ENCODE measurements around the gene VPS13C. TPM values are rescaled to one million over a fixed set of nuclear protein-coding genes. Genes with fewer than 3 reads are reported as not detected.

VPS13C gene
- total and polyA plus RNA-seq, 2 donors (not counting 3 experiments of a cell fraction or from before 2014, with no cell fraction given): 10.8 to 60.3 TPM

DNA sequence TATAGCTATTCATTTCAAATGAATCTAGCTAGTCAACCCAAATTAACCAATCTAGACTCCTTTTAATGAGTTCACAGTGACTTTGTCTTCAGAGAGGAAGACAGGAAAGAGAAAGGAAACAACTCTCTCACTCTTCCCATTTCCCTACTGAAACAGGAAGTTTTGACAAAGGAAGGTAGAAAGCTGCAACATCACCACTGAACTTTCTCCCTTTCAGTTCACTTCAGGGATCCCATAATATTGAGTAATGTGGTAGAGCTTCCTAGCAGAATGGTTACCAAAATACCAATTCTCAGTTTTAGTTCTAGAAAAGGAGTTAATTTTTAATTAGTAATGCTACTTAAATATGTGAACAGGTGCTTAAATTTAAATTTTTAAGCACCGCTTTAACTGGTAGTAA, 7.5 kb downstream of the VPS13C start:
- Histone ChIP-seq H4K20me1 (replicated peaks; ENCODE audit: control insufficient read depth, extremely low read depth, insufficient read depth, low read length) (no peaks in the 10 kb centered on the region), H3K9me1 (replicated peaks; ENCODE audit: control insufficient read depth, extremely low read depth, insufficient read depth, low read length) (no peaks in the 10 kb centered on the region), H3K9ac (replicated peaks; ENCODE audit: extremely low read depth, insufficient read depth, low read length) (no peak overlapping the region), H3K9me3 (replicated peaks; ENCODE audit: control insufficient read depth, insufficient read depth, low read length) (no peaks in the 10 kb centered on the region), H3K4me1 (ENCODE audit: control insufficient read depth, extremely low read depth, insufficient read depth, low read length) (peaks cover 2% of the 10 kb centered on the region), H3K4me3 (replicated peaks in 1 of 3; ENCODE audit: insufficient read depth in 1 of 3, low read depth in 1 of 3, low read length in 3 of 3) (no peak overlapping the region), H3K79me2 (ENCODE audit: control insufficient read depth, insufficient read depth, low read length) (peaks cover 45% of the 10 kb centered on the region), H3K27me3 (ENCODE audit: control insufficient read depth in 2 of 2, insufficient read depth in 2 of 2, low read length in 2 of 2) (no peaks in the 10 kb centered on the region), H3K36me3 (ENCODE audit: control insufficient read depth in 2 of 2, extremely low read depth in 1 of 2, insufficient read depth in 2 of 2, low read length in 2 of 2) (no peaks in the 10 kb centered on the region), H3K27ac (ENCODE audit: insufficient read depth, low read depth, low read length) (no peak overlapping the region), H2AFZ (ENCODE audit: low read depth, low read length) (no peak overlapping the region), H3K4me2 (ENCODE audit: insufficient read depth, low read length) (no peak overlapping the region)
- BruUV-seq (replicated peaks): no TSS peak
- FAIRE-seq (no peak), DNase-seq (ENCODE audit: low read depth, low spot score) (no peak)
- intact Hi-C loops (cut with micrococcal nuclease) (no loop called here), dilution Hi-C loops (cut with MboI; ENCODE audit: extremely low pct_ligation_motif_present, low sequenced_read_pairs) (no loop called here)
- POLR2A ChIA-PET: no interaction called here
- TF ChIP-seq FOS (IDR thresholded peaks at IDR 0.05; ENCODE audit: borderline replicate concordance, insufficient read depth, low read length) (no peak), POLR2AphosphoS5 (IDR thresholded peaks at IDR 0.05; ENCODE audit: insufficient read depth, low read depth, low read length) (no peak), MYC (IDR thresholded peaks at IDR 0.05; ENCODE audit: low read depth, low read length) (no peak), POLR2A (IDR thresholded peaks at IDR 0.05; ENCODE audit: low read depth, low read length) (no peak), JUN (IDR thresholded peaks at IDR 0.05; ENCODE audit: borderline replicate concordance, insufficient read depth, insufficient read length, low read depth) (no peak), GATA2 (IDR thresholded peaks at IDR 0.05; ENCODE audit: insufficient read depth, insufficient read length, low read depth, low read length) (no peak), EZH2 (IDR thresholded peaks at IDR 0.05; ENCODE audit: borderline replicate concordance, low read depth, low read length, severe bottlenecking) (no peak)
- TF ChIP-seq, protein P1, sequence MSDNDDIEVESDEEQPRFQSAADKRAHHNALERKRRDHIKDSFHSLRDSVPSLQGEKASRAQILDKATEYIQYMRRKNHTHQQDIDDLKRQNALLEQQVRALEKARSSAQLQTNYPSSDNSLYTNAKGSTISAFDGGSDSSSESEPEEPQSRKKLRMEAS (IDR thresholded peaks at IDR 0.05; ENCODE audit: insufficient read depth, insufficient read length): no peak
- TF ChIP-seq, protein P2, sequence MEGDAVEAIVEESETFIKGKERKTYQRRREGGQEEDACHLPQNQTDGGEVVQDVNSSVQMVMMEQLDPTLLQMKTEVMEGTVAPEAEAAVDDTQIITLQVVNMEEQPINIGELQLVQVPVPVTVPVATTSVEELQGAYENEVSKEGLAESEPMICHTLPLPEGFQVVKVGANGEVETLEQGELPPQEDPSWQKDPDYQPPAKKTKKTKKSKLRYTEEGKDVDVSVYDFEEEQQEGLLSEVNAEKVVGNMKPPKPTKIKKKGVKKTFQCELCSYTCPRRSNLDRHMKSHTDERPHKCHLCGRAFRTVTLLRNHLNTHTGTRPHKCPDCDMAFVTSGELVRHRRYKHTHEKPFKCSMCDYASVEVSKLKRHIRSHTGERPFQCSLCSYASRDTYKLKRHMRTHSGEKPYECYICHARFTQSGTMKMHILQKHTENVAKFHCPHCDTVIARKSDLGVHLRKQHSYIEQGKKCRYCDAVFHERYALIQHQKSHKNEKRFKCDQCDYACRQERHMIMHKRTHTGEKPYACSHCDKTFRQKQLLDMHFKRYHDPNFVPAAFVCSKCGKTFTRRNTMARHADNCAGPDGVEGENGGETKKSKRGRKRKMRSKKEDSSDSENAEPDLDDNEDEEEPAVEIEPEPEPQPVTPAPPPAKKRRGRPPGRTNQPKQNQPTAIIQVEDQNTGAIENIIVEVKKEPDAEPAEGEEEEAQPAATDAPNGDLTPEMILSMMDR (IDR thresholded peaks at IDR 0.05; ENCODE audit: extremely low read depth in 1 of 2, insufficient read depth in 1 of 2, low read depth in 1 of 2, low read length in 2 of 2): no peak
- CTCF ChIA-PET: interaction anchor here (0.9 to 1.2 kb wide), 3 partner anchors 12 to 690 kb away, joined by 4 to 5 read pairs (median 5); no protein-coding TSS in a partner anchor

Data from endothelial cell of umbilical vein (primary cell).